ENCODE measurements around the gene TMEM184C.

- no peak for TF ChIP-seq EP300 (IDR thresholded peaks at IDR 0.05)
- no peak for TF ChIP-seq CTCF (IDR thresholded peaks at IDR 0.05)
Measured at GRCh38 chr4:147578593-147578992, 38.6 kb upstream of the TMEM184C start.
